Astrocyte of the spinal cord (primary cell): ENCODE measurements around the gene MBD5.

ENCODE experiments used
- DNase-seq: peaks from one replicate; pipeline ENCODE4 v3.0.0; 2011; ENCODE audit warnings: low read depth, low spot score
- H3K4me3 ChIP-seq: 2 replicates; pipeline ENCODE4 v1.5.1; 2011; ENCODE audit warnings: low read depth, mild to moderate bottlenecking, low read length, moderate library complexity
- in situ Hi-C: cut with HindIII; loops from 2 replicates; pipeline ENCODE4 v1.10.0; 2017; ENCODE audit warnings: low sequenced_read_pairs
- TF ChIP-seq, protein P1 (sequence below): IDR thresholded peaks from 2 replicates; pipeline ENCODE4 v1.5.1; 2012; ENCODE audit warnings: low read depth, mild to moderate bottlenecking, low read length, inconsistent platforms

MBD5 gene

DNA sequence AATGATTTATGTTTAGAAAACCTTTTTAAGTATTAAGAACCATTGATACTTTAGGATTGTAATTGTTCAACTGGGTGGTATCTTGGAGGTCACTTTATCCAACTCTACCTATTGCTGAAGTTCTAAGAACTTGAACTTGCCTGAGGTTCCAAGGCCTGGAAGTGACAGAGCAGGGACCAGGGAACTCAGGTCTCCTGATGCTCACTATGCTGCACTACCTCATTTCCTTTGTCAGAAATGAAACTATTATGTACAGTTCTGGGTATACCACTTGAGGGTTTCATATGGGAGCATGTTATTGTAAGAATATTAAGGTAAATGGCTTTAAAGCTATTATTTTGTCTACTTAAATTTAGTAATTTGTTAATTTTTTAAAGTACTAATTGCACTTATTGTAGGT is 3.0 kb downstream of the MBD5 start:
- no peak overlapping the region for H3K4me3 ChIP-seq
- DNase-seq, result no peak
- in situ Hi-C loops, result no loop called here
- TF ChIP-seq, protein P1, sequence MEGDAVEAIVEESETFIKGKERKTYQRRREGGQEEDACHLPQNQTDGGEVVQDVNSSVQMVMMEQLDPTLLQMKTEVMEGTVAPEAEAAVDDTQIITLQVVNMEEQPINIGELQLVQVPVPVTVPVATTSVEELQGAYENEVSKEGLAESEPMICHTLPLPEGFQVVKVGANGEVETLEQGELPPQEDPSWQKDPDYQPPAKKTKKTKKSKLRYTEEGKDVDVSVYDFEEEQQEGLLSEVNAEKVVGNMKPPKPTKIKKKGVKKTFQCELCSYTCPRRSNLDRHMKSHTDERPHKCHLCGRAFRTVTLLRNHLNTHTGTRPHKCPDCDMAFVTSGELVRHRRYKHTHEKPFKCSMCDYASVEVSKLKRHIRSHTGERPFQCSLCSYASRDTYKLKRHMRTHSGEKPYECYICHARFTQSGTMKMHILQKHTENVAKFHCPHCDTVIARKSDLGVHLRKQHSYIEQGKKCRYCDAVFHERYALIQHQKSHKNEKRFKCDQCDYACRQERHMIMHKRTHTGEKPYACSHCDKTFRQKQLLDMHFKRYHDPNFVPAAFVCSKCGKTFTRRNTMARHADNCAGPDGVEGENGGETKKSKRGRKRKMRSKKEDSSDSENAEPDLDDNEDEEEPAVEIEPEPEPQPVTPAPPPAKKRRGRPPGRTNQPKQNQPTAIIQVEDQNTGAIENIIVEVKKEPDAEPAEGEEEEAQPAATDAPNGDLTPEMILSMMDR, result no peak

DNA sequence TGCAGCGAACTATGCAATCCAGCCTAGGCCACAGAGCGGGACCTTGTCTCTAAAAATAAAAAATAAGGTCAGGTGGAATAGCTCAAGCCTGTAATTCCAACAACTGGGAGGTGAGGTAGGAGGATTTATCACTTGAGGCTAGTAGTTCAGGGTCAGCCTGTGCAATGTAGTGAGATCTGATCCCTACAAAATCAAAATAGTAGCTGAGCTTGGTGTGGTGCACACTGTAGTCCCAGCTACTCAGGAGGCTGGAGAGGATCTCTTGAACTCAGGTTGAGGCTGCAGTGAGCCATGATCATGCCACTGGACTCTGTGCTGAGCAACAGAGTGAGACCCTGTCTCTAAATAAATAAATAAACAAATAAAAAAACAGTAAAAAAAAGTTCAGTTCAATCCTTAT is 5.7 kb downstream of the MBD5 start:
- H3K4me3 ChIP-seq, result no peak overlapping the region
- in situ Hi-C loops, result no loop called here
- TF ChIP-seq, protein P1, result no peak
- no peak for DNase-seq

DNA sequence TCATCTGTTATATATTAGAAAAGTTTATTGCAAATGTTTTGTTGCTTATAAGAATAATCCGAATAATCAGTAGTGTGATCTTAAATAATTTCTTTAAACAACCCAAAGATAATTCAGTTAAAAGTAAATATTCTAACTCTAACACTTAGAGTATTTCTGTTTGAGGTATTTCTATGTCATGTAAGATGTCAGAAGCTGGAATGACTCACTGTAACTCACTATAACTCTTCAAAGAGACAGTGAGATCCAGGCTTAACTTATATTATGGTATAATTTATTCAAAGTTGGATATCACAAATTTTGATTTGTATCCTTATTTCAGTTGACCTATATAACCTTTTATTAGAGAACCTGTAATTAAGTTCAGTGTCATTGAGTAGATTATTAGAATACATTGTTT is 6.9 kb downstream of the MBD5 start:
- DNase-seq, result no peak
- TF ChIP-seq, protein P1, result no peak
- H3K4me3 ChIP-seq, result no peak overlapping the region
- in situ Hi-C loops, result no loop called here

DNA sequence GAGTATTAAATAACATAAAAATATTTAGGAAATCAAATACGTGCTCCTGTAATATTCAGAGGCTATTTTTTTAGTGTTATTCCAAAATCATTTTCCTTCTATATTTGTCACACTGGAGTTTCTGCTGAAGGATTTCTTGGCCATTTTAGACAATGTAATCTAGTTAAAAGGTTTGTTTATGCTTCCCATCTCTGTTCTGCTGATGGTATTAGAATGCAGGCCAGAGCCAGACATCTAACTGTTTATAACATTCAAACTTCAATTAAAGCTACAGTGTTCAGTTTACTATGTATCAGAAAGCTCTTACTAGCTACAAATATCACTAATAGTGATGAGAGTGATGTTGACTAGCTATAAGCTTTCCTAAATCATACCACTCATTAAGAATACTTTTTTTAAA is 7.9 kb downstream of the MBD5 start:
- H3K4me3 ChIP-seq, result no peak overlapping the region
- no peak for DNase-seq
- TF ChIP-seq, protein P1, result no peak
- in situ Hi-C loops, result no loop called here

DNA sequence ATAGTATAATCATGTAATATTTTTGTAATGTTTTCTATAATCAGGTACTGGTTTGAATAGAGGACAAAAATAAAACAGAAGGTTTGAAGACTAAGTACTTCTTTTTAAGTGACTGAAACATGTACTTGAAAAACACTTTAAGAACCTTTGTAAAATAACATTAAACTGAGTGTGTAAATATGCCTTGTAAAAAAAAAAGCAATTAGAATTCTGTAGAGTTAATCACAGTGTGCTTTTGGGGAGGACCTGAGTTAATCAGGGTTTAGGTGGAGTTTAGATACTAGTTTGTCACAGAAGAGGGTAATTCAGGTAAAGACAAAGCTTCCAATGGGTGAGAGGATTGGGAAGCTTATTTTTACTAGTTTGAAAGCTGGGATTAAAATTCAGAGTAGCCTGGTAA is 10.3 kb downstream of the MBD5 start:
- DNase-seq, result no peak
- TF ChIP-seq, protein P1, result no peak
- H3K4me3 ChIP-seq, result no peak overlapping the region
- in situ Hi-C loops, result no loop called here

DNA sequence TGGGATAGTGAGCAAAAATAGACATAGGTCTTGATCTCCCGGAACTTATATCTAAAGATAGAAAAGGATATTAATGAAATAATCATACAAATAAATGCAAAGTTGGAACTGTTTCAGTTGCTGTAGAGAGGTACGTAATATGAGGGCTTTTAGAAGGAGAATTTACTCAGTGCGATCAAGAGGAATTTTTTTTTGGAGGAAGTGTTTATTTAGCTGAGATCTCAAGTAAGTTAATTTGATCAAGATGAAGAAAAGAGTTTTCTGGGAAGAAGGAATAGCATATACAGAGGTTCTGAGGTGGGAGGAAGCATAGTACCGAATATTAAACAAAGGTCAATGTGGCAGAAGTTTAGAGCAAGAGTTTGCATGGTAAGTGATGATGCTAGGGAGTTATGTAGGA is 11.3 kb downstream of the MBD5 start:
- in situ Hi-C loops, result no loop called here
- no peak overlapping the region for H3K4me3 ChIP-seq
- no peak for DNase-seq
- TF ChIP-seq, protein P1, result no peak

DNA sequence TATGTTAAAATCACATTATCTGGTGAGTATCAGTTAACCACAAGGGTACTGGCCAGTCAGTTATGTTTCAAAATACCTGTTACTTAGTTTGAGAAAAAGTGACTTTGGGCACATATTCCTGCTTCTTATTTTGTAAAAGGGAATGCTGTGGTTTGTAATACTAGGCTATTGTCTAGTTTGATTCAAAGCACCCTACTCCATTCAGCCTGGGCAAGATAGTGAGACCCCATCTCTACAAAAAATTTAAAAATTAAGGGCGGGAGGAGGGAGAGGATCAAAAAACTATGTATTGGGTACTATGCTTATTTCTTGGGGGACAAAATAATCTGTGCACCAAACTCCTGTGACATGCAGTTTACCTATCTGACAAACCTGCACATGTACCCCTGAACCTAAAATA is 18.9 kb downstream of the MBD5 start:
- H3K4me3 ChIP-seq, result no peak overlapping the region
- in situ Hi-C loops, result no loop called here
- no peak for DNase-seq
- TF ChIP-seq, protein P1, result no peak
